Measurements from ENCODE around the gene DBF4. TPM values are rescaled to one million over a fixed set of nuclear protein-coding genes. Genes with fewer than 3 reads are reported as not detected.
A peak's percentile ranks its signal among the peaks of the same experiment; 100 is the strongest.
"Not testable (repeated sequence)": the region's sequence is repeated elsewhere in the genome, so short reads cannot be mapped to it uniquely, and the experiment has no call there.

DBF4 gene
- total RNA-seq, 1 donor from 2014 or later: 17.0 TPM

DNA sequence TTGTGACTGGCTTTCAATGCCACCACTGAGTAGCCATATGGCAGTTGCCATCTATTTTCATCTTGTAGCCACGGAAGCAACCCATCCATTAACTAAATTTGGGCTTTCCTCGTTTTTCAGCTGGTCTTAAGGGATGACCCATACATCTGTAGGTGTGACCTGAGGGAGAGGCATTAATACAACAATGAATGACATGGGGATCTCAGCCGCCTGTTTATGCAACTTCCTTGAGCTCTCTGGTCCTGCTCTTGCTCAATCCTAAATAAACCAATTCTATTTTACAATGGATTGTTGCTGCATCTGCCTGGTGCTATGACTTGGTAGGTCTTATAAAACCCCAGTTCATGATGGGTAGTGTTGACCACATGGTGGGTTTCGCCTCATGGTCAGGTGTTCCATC lies 35.8 kb downstream of the DBF4 start:
- H3K4me3 ChIP-seq (ENCODE audit: low read depth, low read length): no peak overlapping the region
- DNase-seq (ENCODE audit: low read depth): no peak
- no peaks in the 10 kb centered on the region for H3K27me3 ChIP-seq (ENCODE audit: control insufficient read depth, insufficient read depth, low read length)
- TF ChIP-seq, protein P1, sequence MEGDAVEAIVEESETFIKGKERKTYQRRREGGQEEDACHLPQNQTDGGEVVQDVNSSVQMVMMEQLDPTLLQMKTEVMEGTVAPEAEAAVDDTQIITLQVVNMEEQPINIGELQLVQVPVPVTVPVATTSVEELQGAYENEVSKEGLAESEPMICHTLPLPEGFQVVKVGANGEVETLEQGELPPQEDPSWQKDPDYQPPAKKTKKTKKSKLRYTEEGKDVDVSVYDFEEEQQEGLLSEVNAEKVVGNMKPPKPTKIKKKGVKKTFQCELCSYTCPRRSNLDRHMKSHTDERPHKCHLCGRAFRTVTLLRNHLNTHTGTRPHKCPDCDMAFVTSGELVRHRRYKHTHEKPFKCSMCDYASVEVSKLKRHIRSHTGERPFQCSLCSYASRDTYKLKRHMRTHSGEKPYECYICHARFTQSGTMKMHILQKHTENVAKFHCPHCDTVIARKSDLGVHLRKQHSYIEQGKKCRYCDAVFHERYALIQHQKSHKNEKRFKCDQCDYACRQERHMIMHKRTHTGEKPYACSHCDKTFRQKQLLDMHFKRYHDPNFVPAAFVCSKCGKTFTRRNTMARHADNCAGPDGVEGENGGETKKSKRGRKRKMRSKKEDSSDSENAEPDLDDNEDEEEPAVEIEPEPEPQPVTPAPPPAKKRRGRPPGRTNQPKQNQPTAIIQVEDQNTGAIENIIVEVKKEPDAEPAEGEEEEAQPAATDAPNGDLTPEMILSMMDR (IDR thresholded peaks at IDR 0.05; ENCODE audit: insufficient read depth, low read length, poor library complexity, severe bottlenecking): no peak
- no peaks in the 10 kb centered on the region for H3K36me3 ChIP-seq (ENCODE audit: control insufficient read depth, insufficient read depth, low read length)

DNA sequence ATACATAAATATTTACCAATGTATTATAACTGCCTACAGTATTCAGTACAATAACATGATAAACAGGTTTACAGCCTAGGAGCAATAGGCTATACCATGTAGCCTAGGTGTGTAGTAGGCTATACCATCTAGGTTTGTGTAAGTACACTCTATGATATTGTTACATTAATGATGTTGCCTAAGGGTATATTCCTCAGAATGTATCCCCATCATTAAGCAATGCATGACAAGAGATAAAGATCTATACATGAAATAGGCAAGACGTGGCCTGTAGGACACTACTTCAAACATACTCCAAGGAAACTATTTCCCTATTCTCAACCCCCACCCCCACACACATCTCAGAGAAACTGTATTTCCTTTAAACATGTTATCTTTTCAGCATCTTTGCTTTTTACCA lies 42.4 kb downstream of the DBF4 start:
- DNase-seq (ENCODE audit: low read depth): no peak
- Histone ChIP-seq H3K4me3 (ENCODE audit: low read depth, low read length) (no peak overlapping the region), H3K27me3 (ENCODE audit: control insufficient read depth, insufficient read depth, low read length) (no peaks in the 10 kb centered on the region), H3K36me3 (ENCODE audit: control insufficient read depth, insufficient read depth, low read length) (no peaks in the 10 kb centered on the region)
- TF ChIP-seq, protein P1 (IDR thresholded peaks at IDR 0.05; ENCODE audit: insufficient read depth, low read length, poor library complexity, severe bottlenecking): no peak

DNA sequence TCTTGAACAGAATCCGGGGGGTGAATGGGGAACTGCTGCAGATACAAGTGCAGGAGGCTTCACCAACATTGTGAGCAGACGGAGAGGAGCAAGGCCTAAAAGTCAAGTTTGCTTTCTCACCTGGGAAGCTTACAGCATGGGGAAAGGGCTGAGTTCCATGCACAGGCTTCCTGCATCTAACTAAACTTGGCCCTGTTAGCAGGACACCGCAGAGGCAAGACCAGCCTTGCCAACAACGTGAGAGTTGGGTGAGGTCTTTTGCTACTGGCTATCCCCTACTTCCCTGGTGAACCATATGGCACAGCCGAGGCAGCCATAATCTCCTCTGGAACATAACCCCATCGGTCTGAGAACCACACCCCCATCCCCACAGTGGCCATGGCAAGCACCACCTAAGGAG lies 43.6 kb downstream of the DBF4 start:
- H3K27me3 ChIP-seq (ENCODE audit: control insufficient read depth, insufficient read depth, low read length): no peaks in the 10 kb centered on the region

DNA sequence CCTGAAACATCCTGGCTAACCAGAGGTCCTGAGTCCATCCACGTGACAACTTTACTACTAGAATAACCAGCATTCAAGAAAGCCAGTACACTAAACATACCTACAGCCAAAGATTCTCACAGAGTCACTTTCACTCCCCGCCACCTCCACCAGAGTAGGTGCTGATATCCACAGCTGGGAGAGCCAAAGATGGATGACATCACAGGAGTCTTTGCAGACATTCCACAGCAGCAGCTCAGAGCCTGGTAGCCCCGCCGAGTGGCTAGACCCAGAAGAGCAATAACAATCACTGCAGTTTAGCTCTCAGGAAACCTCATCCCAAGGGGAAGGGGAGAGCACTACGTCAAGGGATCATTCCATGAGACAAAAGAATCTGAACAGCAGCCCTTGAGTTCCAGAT lies 44.3 kb downstream of the DBF4 start:
- Histone ChIP-seq H3K4me3 (ENCODE audit: low read depth, low read length) (no peak overlapping the region), H3K27me3 (ENCODE audit: control insufficient read depth, insufficient read depth, low read length) (no peaks in the 10 kb centered on the region), H3K36me3 (ENCODE audit: control insufficient read depth, insufficient read depth, low read length) (no peaks in the 10 kb centered on the region)
- TF ChIP-seq, protein P1 (IDR thresholded peaks at IDR 0.05; ENCODE audit: insufficient read depth, low read length, poor library complexity, severe bottlenecking): no peak
- DNase-seq (ENCODE audit: low read depth): no peak

More for the DNA sequence above, 43.6 kb downstream of the DBF4 start:
- H3K36me3 ChIP-seq (ENCODE audit: control insufficient read depth, insufficient read depth, low read length): no peaks in the 10 kb centered on the region
- no peak for DNase-seq (ENCODE audit: low read depth)
- TF ChIP-seq, protein P1 (IDR thresholded peaks at IDR 0.05; ENCODE audit: insufficient read depth, low read length, poor library complexity, severe bottlenecking): no peak
- no peak overlapping the region for H3K4me3 ChIP-seq (ENCODE audit: low read depth, low read length)

DNA sequence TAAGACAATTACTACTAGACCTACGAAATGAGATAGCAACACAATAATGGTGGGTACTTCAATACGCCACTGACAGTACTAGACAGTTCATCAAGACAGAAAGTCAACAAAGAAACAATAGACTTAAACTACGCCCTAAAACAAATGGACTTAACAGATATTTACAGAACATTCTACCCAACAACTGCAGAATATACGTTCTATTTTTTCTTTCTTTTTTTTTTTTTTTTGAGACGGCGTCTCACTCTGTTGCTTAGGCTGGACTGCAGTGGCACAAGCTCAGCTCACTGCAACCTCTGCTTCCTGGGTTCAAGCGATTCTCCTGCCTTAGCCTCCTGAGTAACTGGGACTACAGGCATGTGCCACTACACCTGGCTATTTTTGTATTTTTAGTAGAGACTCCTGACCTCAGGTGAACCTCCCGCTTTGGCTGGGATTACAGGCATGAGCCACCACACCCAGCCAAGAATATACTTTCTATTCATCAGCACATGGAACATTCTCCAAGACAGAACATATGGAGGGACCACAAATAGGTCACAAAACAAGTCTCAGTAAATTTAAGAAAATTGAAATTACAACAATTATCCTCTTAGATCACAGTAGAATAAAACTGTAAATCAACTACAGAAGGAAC lies 46.6 kb downstream of the DBF4 start:
- not testable (repeated sequence) for DNase-seq (ENCODE audit: low read depth); H3K4me3 ChIP-seq (ENCODE audit: low read depth, low read length); H3K36me3 ChIP-seq (ENCODE audit: control insufficient read depth, insufficient read depth, low read length); H3K27me3 ChIP-seq (ENCODE audit: control insufficient read depth, insufficient read depth, low read length)

DNA sequence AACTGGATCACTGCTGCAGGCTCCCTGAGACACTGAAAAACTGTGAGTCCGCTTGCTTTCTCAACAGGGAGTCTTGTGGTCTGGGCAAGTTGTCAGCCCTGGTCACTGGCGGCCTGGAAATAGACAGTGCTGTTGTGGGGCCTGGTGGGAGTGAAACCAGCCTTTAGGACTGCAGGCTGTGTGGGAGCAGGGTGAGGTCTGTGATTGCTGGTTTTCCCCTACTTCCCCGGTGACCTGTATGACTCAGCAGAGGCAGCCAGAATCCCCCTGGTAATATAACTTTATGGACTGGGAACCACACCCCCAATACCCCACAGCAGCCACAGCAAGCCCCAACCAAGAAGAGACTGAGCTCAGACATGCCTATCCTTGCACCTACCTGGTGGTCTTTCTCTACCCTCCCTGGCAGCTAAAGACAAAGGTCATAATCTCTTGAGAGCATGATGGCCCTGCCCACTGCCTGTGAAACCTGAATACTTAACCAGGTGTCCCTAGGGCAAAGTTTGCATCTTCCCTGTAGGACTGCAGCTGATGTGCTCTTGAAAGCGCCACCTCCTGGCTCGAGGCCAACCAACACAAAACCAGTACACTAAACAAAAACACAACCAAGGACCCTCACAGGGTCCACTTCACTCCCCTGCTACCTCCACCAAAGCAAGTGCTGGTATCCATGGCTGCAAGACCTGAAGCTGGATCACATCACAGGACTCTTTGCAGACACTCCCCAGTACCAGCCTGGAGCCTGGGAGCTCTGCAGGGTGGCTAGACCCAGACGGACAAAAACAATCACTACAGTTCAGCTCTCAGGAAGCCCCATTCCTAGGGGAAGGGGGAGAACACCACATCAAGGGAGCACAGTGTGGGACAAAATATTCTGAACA lies 50.5 kb downstream of the DBF4 start:
- Histone ChIP-seq H3K4me3 (ENCODE audit: low read depth, low read length) (no peak overlapping the region), H3K27me3 (ENCODE audit: control insufficient read depth, insufficient read depth, low read length) (no peaks in the 10 kb centered on the region), H3K36me3 (ENCODE audit: control insufficient read depth, insufficient read depth, low read length) (no peaks in the 10 kb centered on the region)
- DNase-seq (ENCODE audit: low read depth): peak; percentile 25
- TF ChIP-seq, protein P1 (IDR thresholded peaks at IDR 0.05; ENCODE audit: insufficient read depth, low read length, poor library complexity, severe bottlenecking): no peak
